Activated CD4-positive, alpha-beta T cell treated with anti-CD3 and anti-CD28 coated beads, Interleukin-2, amount 10 ng/mL, durations not matched to agents 7 days and 5 days (primary cell): ENCODE results near the gene SLC16A8. TPM values are rescaled to one million over a fixed set of nuclear protein-coding genes. Genes with fewer than 3 reads are reported as not detected.
"Not testable (repeated sequence)": the region's sequence is repeated elsewhere in the genome, so short reads cannot be mapped to it uniquely, and the experiment has no call there.

Experiments
- CTCF ChIA-PET: fragments of 350-600 bp; sonication (Branson Sonifier 250); formaldehyde crosslinking; loops from one replicate; lab custom pipeline; 2021; ENCODE audit warnings: antibody characterized with exemption; lab: Charles Lee
- POLR2A ChIA-PET: fragments of 350-600 bp; sonication (Branson Sonifier 250); formaldehyde crosslinking; loops from one replicate; lab custom pipeline; 2021; ENCODE audit warnings: antibody characterized with exemption; lab: Charles Lee
- DNase-seq: peaks from one replicate; pipeline ENCODE4 v3.0.0-alpha.2; 2020
- H3K27ac Mint-ChIP-seq: one replicate; pipeline ENCODE4 v1.8.0; 2021; ENCODE audit warnings: mild to moderate bottlenecking, moderate library complexity, mixed read lengths
- H3K27me3 Mint-ChIP-seq: one replicate; pipeline ENCODE4 v1.8.0; 2021; ENCODE audit warnings: mixed read lengths
- H3K36me3 Mint-ChIP-seq: one replicate; pipeline ENCODE4 v1.8.0; 2021; ENCODE audit warnings: low read depth, mixed read lengths
- H3K4me1 Mint-ChIP-seq: one replicate; pipeline ENCODE4 v1.8.0; 2021; ENCODE audit warnings: mixed read lengths
- H3K4me3 Mint-ChIP-seq: one replicate; pipeline ENCODE4 v1.8.0; 2021; ENCODE audit warnings: mild to moderate bottlenecking, moderate library complexity, mixed read lengths
- H3K9me3 Mint-ChIP-seq: one replicate; pipeline ENCODE4 v1.8.0; 2021; ENCODE audit warnings: mixed read lengths
- total RNA-seq, 2 experiments: library from RNA; stranded (reverse); gene quantifications; one replicate each; pipeline ENCODE4 v1.2.3, GENCODE V29; 2021

SLC16A8 gene
- total RNA-seq, 2 experiments from 2014 or later, result not detected

GRCh38 chr22:38038426-38038825, 45.6 kb downstream of the SLC16A8 start:
- Mint-ChIP-seq H3K36me3 (no peaks in the 10 kb centered on the region), H3K27me3 (no peaks in the 10 kb centered on the region), H3K27ac (no peak overlapping the region), H3K9me3 (no peaks in the 10 kb centered on the region), H3K4me1 (no peaks in the 10 kb centered on the region), H3K4me3 (no peak overlapping the region)
- no peak for DNase-seq
- ChIA-PET POLR2A (no interaction called here), CTCF (interaction anchor here (1.9 kb wide), 1 partner anchor 14 kb away, joined by 5 read pairs; no protein-coding TSS in a partner anchor)

- H3K4me1 Mint-ChIP-seq, H3K9me3 Mint-ChIP-seq, H3K27me3 Mint-ChIP-seq, POLR2A ChIA-PET, H3K4me3 Mint-ChIP-seq, H3K27ac Mint-ChIP-seq, H3K36me3 Mint-ChIP-seq, DNase-seq: not testable (repeated sequence)
- CTCF ChIA-PET, result interaction anchor here (0.6 to 1.9 kb wide), 2 partner anchors 14 to 45 kb away, joined by 3 to 5 read pairs; no protein-coding TSS in a partner anchor
These were observed 46.4 kb downstream of the SLC16A8 start for GRCh38 chr22:38037367-38038150.

GRCh38 chr22:38036392-38037062, 47.5 kb downstream of the SLC16A8 start:
- no peak for DNase-seq
- H3K27me3 Mint-ChIP-seq, result no peaks in the 10 kb centered on the region
- no peak overlapping the region for H3K4me3 Mint-ChIP-seq
- no peaks in the 10 kb centered on the region for H3K9me3 Mint-ChIP-seq
- CTCF ChIA-PET, result interaction anchor here (1.9 kb wide), 1 partner anchor 15 kb away, joined by 5 read pairs; no protein-coding TSS in a partner anchor
- no peaks in the 10 kb centered on the region for H3K4me1 Mint-ChIP-seq
- H3K27ac Mint-ChIP-seq, result no peak overlapping the region
- no peaks in the 10 kb centered on the region for H3K36me3 Mint-ChIP-seq
- POLR2A ChIA-PET, result no interaction called here

GRCh38 chr22:38035530-38035885, 48.5 kb downstream of the SLC16A8 start:
- ChIA-PET POLR2A (no interaction called here), CTCF (no interaction called here)
- H3K27me3 Mint-ChIP-seq, result no peaks in the 10 kb centered on the region
- no peak overlapping the region for H3K27ac Mint-ChIP-seq
- DNase-seq, result no peak
- no peaks in the 10 kb centered on the region for H3K9me3 Mint-ChIP-seq
- no peak overlapping the region for H3K4me3 Mint-ChIP-seq
- no peaks in the 10 kb centered on the region for H3K36me3 Mint-ChIP-seq
- H3K4me1 Mint-ChIP-seq, result no peaks in the 10 kb centered on the region

GRCh38 chr22:38034884-38035529, 49.0 kb downstream of the SLC16A8 start:
- no peaks in the 10 kb centered on the region for H3K27me3 Mint-ChIP-seq
- ChIA-PET CTCF (interaction anchor here (1.8 kb wide), 1 partner anchor 20 kb away, joined by 4 read pairs; no protein-coding TSS in a partner anchor), POLR2A (no interaction called here)
- H3K36me3 Mint-ChIP-seq, result no peaks in the 10 kb centered on the region
- no peaks in the 10 kb centered on the region for H3K9me3 Mint-ChIP-seq
- no peaks in the 10 kb centered on the region for H3K4me1 Mint-ChIP-seq
- H3K27ac Mint-ChIP-seq, result no peak overlapping the region
- no peak for DNase-seq
- H3K4me3 Mint-ChIP-seq, result no peak overlapping the region

- H3K4me1 Mint-ChIP-seq, result no peaks in the 10 kb centered on the region
- no peaks in the 10 kb centered on the region for H3K9me3 Mint-ChIP-seq
- H3K4me3 Mint-ChIP-seq, result no peak overlapping the region
- no peaks in the 10 kb centered on the region for H3K27me3 Mint-ChIP-seq
- DNase-seq, result no peak
- CTCF ChIA-PET, result interaction anchor here (0.6 to 1.8 kb wide), 2 partner anchors 20 to 175 kb away, joined by 4 to 6 read pairs; no protein-coding TSS in a partner anchor
- POLR2A ChIA-PET, result no interaction called here
- no peak overlapping the region for H3K27ac Mint-ChIP-seq
- H3K36me3 Mint-ChIP-seq, result no peaks in the 10 kb centered on the region
These were observed 49.6 kb downstream of the SLC16A8 start for GRCh38 chr22:38034278-38034882.

- no peak for DNase-seq
- ChIA-PET POLR2A (interaction anchor here (0.6 kb wide), 1 partner anchor 55 kb away, joined by 3 read pairs; no protein-coding TSS in a partner anchor), CTCF (interaction anchor here (0.6 to 1.8 kb wide), 2 partner anchors 21 to 176 kb away, joined by 4 to 6 read pairs; no protein-coding TSS in a partner anchor)
- no peaks in the 10 kb centered on the region for H3K36me3 Mint-ChIP-seq
- no peaks in the 10 kb centered on the region for H3K27me3 Mint-ChIP-seq
- no peaks in the 10 kb centered on the region for H3K4me1 Mint-ChIP-seq
- no peaks in the 10 kb centered on the region for H3K9me3 Mint-ChIP-seq
- no peak overlapping the region for H3K27ac Mint-ChIP-seq
- H3K4me3 Mint-ChIP-seq, result no peak overlapping the region
These were observed 50.3 kb downstream of the SLC16A8 start for GRCh38 chr22:38033522-38034277.

GRCh38 chr22:38032681-38033521, 51.1 kb downstream of the SLC16A8 start:
- H3K27ac Mint-ChIP-seq, result no peak overlapping the region
- H3K4me3 Mint-ChIP-seq, result no peak overlapping the region
- H3K9me3 Mint-ChIP-seq, result no peaks in the 10 kb centered on the region
- no peak for DNase-seq
- POLR2A ChIA-PET, result interaction anchor here (0.6 kb wide), 1 partner anchor 56 kb away, joined by 3 read pairs; no protein-coding TSS in a partner anchor
- H3K4me1 Mint-ChIP-seq, result no peaks in the 10 kb centered on the region
- CTCF ChIA-PET, result interaction anchor here (0.6 kb wide), 1 partner anchor 72 kb away, joined by 3 read pairs; no protein-coding TSS in a partner anchor
- no peaks in the 10 kb centered on the region for H3K27me3 Mint-ChIP-seq
- no peaks in the 10 kb centered on the region for H3K36me3 Mint-ChIP-seq

GRCh38 chr22:38031491-38031890, 52.5 kb downstream of the SLC16A8 start:
- Mint-ChIP-seq H3K27ac (no peak overlapping the region), H3K27me3 (no peaks in the 10 kb centered on the region), H3K4me1 (no peaks in the 10 kb centered on the region), H3K36me3 (no peaks in the 10 kb centered on the region), H3K4me3 (no peak overlapping the region), H3K9me3 (no peaks in the 10 kb centered on the region)
- no peak for DNase-seq
- ChIA-PET POLR2A (interaction anchor here (0.6 kb wide), 1 partner anchor 955 kb away, joined by 5 read pairs; no protein-coding TSS in a partner anchor), CTCF (no interaction called here)

- no peak overlapping the region for H3K27ac Mint-ChIP-seq
- no peaks in the 10 kb centered on the region for H3K4me1 Mint-ChIP-seq
- H3K36me3 Mint-ChIP-seq, result no peaks in the 10 kb centered on the region
- no peaks in the 10 kb centered on the region for H3K27me3 Mint-ChIP-seq
- H3K9me3 Mint-ChIP-seq, result no peaks in the 10 kb centered on the region
- no peak for DNase-seq
- CTCF ChIA-PET, result no interaction called here
- POLR2A ChIA-PET, result no interaction called here
- H3K4me3 Mint-ChIP-seq, result no peak overlapping the region
These were observed 53.5 kb downstream of the SLC16A8 start for GRCh38 chr22:38030311-38031133.

- CTCF ChIA-PET, result no interaction called here
- no peak for DNase-seq
- H3K27ac Mint-ChIP-seq, result no peak overlapping the region
- no peaks in the 10 kb centered on the region for H3K4me1 Mint-ChIP-seq
- no peaks in the 10 kb centered on the region for H3K36me3 Mint-ChIP-seq
- H3K27me3 Mint-ChIP-seq, result no peaks in the 10 kb centered on the region
- POLR2A ChIA-PET, result no interaction called here
- H3K4me3 Mint-ChIP-seq, result no peak overlapping the region
- no peaks in the 10 kb centered on the region for H3K9me3 Mint-ChIP-seq
These were observed 54.1 kb downstream of the SLC16A8 start for GRCh38 chr22:38029901-38030300.
